Left renal pelvis (tissue), 4 donors: ENCODE results near the gene SYNGR4. TPM values are rescaled to one million over a fixed set of nuclear protein-coding genes. Genes with fewer than 3 reads are reported as not detected.

ENCODE experiments used
- DNase-seq, 4 donors: peaks; one replicate each; pipeline ENCODE4 v3.0.0-alpha.2; 2013; ENCODE audit warnings: low read depth in 4 of 4, low spot score in 3 of 4
- polyA plus RNA-seq, 4 donors: library from polyadenylated mRNA; unstranded; fragments of 120-200 nt; gene quantifications; one replicate each; pipeline ENCODE4 v1.2.1, GENCODE V29; 2013; ENCODE audit not compliant: insufficient read length in 4 of 4

Gene SYNGR4
- polyA plus RNA-seq, 4 donors, result 0.14 to 0.44 (median 0.33) TPM

- no peak for DNase-seq
Measured at GRCh38 chr19:48395499-48395898, 31.3 kb downstream of the SYNGR4 start.

GRCh38 chr19:48396016-48396823 lies 32.1 kb downstream of the SYNGR4 start:
- no peak for DNase-seq

GRCh38 chr19:48396824-48397176 lies 32.6 kb downstream of the SYNGR4 start:
- no peak for DNase-seq

GRCh38 chr19:48397263-48398101 lies 33.3 kb downstream of the SYNGR4 start:
- no peak for DNase-seq

- no peak for DNase-seq
Measured at GRCh38 chr19:48398102-48398374, 33.9 kb downstream of the SYNGR4 start.

- DNase-seq, result no peak
Measured at GRCh38 chr19:48398375-48399235, 34.4 kb downstream of the SYNGR4 start.

- DNase-seq, result no peak
Measured at GRCh38 chr19:48400018-48400742, 36.0 kb downstream of the SYNGR4 start.

GRCh38 chr19:48401287-48401686 lies 37.1 kb downstream of the SYNGR4 start:
- no peak for DNase-seq

GRCh38 chr19:48403606-48404005 lies 39.4 kb downstream of the SYNGR4 start:
- DNase-seq, result no peak

- no peak for DNase-seq
Measured at GRCh38 chr19:48405010-48405659, 41.0 kb downstream of the SYNGR4 start.

- no peak for DNase-seq
Measured at GRCh38 chr19:48405850-48406249, 41.7 kb downstream of the SYNGR4 start.

GRCh38 chr19:48413879-48414587 lies 49.9 kb downstream of the SYNGR4 start:
- no peak for DNase-seq

- DNase-seq, result no peak
Measured at GRCh38 chr19:48415395-48415794, 51.2 kb downstream of the SYNGR4 start.

GRCh38 chr19:48415806-48416221 lies 51.6 kb downstream of the SYNGR4 start:
- DNase-seq, result no peak

- DNase-seq, result no peak
Measured at GRCh38 chr19:48417421-48417820, 53.3 kb downstream of the SYNGR4 start.

- no peak for DNase-seq
Measured at GRCh38 chr19:48418317-48419064, 54.3 kb downstream of the SYNGR4 start.

GRCh38 chr19:48419158-48419920 lies 55.2 kb downstream of the SYNGR4 start:
- no peak for DNase-seq

GRCh38 chr19:48421548-48421947 lies 57.4 kb downstream of the SYNGR4 start:
- DNase-seq, result no peak
